G401 (cell line): Measurements from ENCODE around the gene SERAC1. TPM values are rescaled to one million over a fixed set of nuclear protein-coding genes. Genes with fewer than 3 reads are reported as not detected.

Experiments
- DNase-seq: peaks from one replicate; pipeline ENCODE4 v3.0.0-alpha.2; 2015; ENCODE audit warnings: low spot score
- in situ Hi-C: cut with HindIII; loops from 2 replicates; pipeline ENCODE4 v1.10.0; 2016; ENCODE audit warnings: low sequenced_read_pairs, mixed read lengths
- total RNA-seq: library from RNA; depleted of rRNA; stranded (reverse); fragments of >200 nt; shearing (Covaris generic); gene quantifications from 2 replicates; pipeline ENCODE4 v1.2.3, GENCODE V29; 2014; rRNA removed

Gene SERAC1
- total RNA-seq, 1 experiment from 2014 or later: 16.8 TPM

GRCh38 chr6:158066136-158066781 is 101.8 kb downstream of the SERAC1 start:
- in situ Hi-C loops: no loop called here

GRCh38 chr6:158064725-158065251 is 103.3 kb downstream of the SERAC1 start:
- DNase-seq: no peak
- in situ Hi-C loops: no loop called here

More at GRCh38 chr6:158066136-158066781, 101.8 kb downstream of the SERAC1 start:
- peak; percentile 74 for DNase-seq

- no peak for DNase-seq
- in situ Hi-C loops: no loop called here
Measured at GRCh38 chr6:158063736-158064135, 104.3 kb downstream of the SERAC1 start.

- in situ Hi-C loops: no loop called here
- no peak for DNase-seq
Measured at GRCh38 chr6:158061709-158062461, 106.2 kb downstream of the SERAC1 start.

- in situ Hi-C loops: no loop called here
- DNase-seq: no peak
Measured at GRCh38 chr6:158061361-158061708, 106.7 kb downstream of the SERAC1 start.

GRCh38 chr6:158060455-158061360 is 107.4 kb downstream of the SERAC1 start:
- in situ Hi-C loops: no loop called here
- peak; percentile 79 for DNase-seq

Other genes starting within 250 kb of the SERAC1 start
- gene SYNJ2, start 186.4 kb downstream of the SERAC1 start, total RNA-seq: 12.2 and 16.9 TPM in 2 replicates
- 5.7 and 6.2 TPM in 2 replicates for gene GTF2H5, start 88 bp upstream of the SERAC1 start, total RNA-seq
- gene TULP4, start 144.2 kb upstream of the SERAC1 start, total RNA-seq: 34.2 and 68.5 TPM in 2 replicates